GM18502 (cell line): ENCODE results near the gene TRIP12.
"Not testable (repeated sequence)": the region's sequence is repeated elsewhere in the genome, so short reads cannot be mapped to it uniquely, and the experiment has no call there.

Experiments
- ATAC-seq: cut with Tn5 transposase; IDR thresholded peaks from one replicate; pipeline ENCODE4 v1.9.1; 2021; ENCODE audit warnings: mild to moderate bottlenecking; ENCODE audit not compliant: unreplicated experiment, poor library complexity

The TRIP12 gene

DNA sequence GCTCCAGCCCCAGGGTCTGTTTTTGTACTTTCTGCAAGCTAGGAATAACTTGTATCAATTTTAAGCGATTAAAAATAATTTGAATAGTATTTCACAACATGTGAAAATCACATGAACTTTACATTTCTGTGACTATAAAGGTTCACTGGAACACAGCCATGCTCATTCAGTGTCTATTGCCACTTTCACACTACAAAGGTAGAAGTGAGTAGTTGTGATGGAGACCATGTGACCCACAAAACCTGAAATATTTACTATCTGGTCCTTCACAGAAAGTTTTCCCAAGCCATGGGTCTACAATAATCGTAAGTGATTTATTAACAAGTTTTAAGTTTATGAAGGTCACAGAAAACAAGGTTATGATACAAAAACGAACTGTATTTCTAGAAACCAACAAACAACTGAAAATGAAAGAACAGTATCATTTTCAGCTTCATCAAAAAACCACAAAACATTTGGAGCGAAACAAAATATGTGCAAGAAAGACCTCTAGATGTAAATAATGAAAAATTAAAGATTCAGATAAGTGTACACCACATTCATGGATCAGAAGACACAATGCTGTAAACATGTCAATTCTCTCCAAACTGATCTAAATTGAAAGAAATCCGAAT is 138.6 kb downstream of the TRIP12 start:
- peak; percentile 64 for ATAC-seq

DNA sequence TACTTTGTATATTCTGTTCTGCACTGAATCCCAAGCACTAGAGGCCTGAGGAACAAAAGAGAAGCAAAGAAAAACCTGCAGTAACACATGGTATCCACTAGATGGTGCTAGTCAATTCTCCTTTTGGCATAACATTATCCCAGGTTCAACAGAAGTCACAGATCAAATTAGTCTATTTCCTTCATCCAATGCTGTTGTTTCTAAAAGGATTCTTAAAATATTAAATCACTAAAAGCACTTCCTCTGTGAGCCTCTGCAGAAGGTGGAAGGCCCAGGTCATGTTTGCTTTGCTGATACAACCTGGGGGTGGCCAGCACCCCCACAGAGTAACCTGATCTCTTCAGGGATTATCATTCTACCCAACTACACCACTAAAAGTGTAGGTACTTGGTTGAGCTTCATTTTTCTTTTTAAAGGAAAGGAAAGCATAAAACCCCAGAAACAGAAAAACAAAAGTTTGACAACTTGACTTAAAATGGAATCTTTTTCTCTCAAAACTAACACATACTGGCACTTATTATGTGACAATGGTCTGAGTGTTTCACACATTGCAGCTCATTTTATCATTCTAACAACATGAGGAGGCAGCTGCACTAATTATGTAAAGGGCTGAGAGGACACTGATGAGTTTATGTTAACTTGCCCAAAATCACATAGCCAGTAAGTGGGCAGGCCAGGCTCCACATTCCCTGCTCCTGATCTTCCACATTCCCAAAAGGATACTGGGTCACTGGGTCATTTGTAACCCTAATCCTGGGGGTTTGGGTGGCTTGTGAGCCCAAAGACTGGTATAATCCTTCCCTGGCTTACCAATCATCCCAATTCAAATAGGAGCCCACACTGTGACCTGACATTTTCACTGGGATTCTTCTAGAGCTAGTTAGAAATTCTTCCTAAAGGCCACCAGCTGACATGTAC is 140.7 kb downstream of the TRIP12 start:
- ATAC-seq = peak; percentile 54

DNA sequence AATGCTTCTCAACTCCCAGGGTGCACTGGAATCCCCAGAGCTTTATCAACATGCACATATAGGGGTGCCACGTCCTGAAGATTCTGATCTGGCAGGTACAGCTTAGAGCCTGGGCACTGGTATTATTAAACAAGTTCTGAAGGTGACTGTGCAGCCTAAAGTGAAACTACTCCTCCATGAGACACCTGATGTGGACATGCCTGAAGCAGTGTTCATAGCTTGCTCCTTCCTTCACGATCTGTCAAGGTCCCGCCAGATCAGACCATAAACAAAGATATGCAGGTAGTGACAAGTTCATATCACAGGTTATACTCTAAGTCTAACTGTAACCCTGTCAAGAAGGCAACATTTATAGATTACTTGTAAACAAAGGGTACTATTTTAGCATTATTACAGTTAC is 142.2 kb downstream of the TRIP12 start:
- no peak for ATAC-seq

DNA sequence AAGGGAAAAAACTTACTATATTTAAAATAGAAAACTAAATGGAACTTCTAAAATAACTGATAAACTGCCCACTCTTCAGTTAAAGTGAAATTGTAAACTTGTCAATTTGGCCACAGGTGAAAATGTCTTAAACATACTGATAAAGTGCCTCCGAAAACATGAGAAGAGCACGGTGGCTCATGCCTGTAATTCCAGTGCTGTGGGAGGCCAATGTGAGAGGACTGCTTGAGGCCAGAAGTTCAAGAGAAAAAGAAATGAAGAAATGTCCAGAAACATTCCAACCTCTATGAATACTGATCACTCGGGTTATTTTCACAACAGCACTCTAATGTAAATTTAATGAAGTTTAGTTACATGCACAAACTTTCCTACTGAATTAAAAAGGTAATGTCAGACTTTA is 144.1 kb downstream of the TRIP12 start:
- no peak for ATAC-seq

DNA sequence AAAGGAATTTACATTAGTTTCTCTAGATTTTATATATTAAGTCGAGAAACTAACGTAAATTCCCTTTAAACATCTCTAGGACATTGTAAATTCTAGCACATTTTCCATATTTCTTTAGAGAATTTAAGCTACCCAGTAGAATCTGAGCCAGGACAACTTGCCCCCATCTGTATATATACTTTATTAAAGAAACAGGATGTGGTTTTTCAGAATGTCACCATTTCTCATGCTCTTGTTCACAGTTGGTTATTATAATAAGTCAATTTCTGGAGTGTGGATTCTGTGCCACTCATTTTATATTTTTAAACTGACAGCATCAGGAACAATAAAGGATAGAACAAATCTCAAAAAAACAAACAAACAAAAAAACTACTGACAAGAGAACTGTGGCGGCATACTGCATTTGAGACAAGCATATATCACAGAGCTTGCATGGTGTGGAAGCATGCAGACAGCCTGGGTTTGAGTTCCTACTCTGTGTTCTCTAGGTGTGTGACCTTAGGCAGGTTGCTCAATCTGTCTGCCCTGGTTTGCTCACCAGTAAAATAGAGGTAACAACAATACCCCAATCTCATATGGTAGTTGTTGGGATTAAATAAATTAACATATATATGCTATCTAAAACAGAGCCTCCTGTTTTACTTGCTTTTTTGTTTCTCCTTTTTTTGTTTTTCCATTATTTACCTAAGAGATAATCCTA is 146.0 kb downstream of the TRIP12 start:
- peak; percentile 59 for ATAC-seq

DNA sequence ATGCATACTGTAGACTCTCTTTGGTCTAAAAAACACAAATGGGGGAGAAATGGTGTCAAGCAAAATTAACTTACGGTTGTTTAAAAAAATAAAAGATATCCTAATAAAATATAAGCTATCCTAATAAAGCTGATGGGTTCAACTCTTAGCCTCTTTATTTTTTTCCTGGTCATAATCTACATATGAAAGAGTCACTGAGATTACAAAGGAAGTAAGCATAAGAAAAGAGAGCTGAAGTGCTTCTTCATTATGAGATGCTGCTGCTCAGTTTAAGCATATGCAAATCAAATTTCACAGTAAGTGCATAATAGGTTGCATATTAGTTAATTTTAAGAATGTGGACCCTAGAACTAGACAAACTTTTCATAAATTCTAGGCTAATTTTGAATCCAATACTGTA is 147.6 kb downstream of the TRIP12 start:
- no peak for ATAC-seq

DNA sequence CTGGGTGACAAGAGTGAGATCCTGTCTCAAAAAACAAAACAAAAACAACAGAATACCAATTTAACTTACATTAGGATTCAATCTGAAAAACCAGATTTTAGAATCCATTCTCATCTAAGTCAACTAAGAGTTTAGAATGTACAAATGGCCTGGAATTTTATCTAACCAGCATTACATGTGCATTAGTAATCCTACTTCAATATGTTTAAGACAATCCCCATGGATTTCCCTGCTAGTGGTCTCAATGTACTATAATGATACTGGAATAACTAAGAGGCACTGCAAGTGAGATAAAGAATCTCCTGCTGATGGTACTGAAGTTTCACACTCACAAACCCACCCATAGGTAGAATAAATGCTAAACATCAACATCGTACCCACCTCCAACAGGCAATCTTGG is 153.6 kb downstream of the TRIP12 start:
- ATAC-seq = no peak

DNA sequence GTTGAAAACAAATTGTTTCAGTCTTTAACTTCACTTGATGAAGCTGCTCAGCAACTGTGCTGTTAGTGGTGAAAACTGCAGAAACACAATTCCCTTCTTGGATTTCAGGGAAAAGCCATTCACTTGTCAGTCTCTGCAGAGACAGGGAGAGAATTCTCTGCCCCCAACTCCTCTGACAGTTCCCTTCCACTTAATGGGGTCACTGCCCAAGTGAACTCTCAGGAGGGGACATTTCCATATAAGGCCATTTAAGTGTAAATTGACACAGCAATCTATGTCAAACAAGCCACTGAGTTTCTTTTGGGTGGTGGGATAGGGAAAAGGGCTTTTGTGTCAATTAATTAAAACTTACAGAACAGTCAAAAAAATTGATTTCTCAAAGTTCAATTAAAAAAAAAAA is 156.1 kb downstream of the TRIP12 start:
- ATAC-seq = no peak

DNA sequence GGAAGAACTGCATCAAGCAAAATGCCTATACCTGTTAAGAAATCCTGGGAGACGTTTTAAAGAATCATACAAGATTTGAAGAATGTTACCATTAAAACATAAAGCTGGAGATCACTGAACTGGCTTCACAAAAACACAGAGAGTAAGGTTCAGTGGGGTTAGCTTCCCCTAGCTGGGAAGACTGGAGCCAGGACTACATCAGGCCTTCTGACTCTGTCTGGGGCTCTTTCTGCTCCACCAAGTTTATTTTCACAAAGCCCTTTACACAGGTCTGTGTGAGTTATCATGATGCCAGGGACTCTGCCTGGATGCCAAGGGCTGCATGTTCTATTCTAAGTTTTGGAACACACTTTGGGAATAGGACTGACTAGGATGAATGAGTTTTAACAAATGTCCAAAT is 160.1 kb downstream of the TRIP12 start:
- ATAC-seq = no peak

DNA sequence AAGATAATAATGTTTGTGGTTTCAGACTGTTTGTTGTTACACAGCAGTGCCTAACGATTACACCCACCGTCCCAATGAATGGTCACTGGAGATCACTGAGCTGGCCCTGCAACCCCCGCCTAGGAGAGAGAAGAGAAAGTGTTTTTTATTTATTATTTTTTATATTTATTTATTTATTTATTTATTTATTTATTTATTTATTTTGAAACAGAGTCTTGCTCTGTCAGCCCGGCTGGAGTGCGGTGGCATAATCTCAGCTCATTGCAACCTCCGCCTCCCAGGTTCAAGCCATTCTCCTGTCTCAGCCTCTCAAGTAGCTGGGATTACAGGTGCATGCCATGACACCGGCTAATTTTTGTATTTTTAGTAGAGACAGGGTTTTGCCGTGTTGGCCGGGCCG is 164.3 kb downstream of the TRIP12 start:
- not testable (repeated sequence) for ATAC-seq

DNA sequence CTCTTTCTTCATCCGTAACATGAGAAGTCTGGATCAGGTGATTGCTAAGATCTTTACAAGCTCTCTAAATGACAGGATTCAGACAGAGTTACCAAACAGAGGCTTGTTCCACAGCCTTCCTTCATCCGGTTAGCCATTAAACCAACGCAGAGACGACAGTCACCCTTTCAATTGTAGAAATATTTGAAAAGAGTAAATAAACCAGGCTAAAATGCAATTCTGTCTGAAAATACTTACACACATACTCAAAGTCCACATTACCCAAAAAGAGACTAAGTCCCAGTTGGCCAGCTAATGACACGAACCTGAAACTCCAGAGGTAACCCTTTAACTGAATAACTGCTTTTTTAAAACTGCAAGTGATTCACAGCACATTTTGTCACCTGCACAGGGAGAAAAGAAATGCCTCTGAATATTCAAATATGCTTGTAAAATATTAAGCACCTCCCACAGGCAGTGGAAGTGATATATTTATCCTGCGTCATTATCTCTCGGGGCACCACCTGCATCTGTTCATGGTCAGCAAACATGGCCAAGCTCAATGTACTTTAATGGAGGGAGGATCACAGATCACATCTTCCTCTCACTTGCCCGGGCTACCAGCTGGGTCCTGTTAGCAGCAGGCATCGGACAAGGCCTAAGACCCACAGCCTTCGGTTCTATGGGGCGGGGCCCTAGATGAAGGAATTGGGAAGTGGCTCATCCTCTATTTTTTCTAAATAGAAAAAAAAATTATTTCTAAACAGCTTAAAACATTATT is 168.7 kb downstream of the TRIP12 start:
- no peak for ATAC-seq

DNA sequence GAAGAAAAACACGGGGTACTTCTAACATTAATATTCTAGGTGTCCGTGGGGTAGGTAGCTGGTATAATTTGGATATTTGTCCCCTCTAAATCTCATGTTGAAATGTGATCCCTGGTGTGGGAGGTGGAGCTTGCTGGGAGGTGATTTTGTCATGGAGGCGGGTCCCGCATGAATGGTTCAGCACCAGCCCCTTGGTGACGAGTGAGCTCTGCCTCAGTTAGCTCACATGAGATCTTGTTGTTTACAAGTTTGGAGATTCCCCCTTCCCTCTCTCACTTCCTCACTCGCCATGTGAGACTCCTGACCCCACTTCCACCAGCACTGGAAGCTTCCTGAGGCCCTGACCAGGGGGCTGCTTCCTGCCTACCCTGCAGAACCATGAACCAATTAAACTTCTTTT is 172.0 kb downstream of the TRIP12 start:
- no peak for ATAC-seq

DNA sequence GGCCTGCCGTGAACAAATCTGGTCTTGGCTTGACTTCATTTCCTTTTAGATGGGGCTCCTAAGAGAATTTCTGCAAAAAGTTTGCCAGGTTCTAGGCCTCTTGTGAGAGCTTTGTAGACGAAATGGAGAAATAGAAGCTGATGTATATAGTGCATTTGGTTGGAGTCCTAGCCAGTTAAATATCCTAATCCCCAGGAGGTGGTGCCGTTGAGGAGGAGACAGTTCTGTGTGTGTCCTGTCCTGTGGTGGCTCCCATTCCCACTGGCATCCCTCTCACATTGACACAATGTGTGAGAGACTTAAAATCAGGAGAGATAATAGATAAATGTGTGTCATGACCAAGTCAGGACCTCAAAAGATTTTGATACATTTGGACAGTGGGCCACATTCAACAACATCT is 172.9 kb downstream of the TRIP12 start:
- no peak for ATAC-seq

DNA sequence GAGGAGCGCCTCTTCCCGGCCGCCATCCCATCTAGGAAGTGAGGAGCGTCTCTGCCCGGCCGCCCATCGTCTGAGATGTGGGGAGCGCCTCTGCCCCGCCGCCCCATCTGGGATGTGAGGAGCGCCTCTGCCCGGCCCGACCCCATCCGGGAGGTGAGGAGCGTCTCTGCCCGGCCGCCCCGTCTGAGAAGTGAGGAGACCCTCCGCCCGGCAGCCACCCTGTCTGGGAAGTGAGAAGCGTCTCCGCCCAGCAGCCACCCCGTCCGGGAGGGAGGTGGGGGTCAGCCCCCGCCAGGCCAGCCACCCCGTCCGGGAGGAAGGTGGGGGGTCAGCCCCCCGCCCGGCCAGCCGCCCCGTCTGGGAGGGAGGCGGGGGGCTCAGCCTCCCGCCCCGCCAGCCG is 179.1 kb downstream of the TRIP12 start:
- not testable (repeated sequence) for ATAC-seq

DNA sequence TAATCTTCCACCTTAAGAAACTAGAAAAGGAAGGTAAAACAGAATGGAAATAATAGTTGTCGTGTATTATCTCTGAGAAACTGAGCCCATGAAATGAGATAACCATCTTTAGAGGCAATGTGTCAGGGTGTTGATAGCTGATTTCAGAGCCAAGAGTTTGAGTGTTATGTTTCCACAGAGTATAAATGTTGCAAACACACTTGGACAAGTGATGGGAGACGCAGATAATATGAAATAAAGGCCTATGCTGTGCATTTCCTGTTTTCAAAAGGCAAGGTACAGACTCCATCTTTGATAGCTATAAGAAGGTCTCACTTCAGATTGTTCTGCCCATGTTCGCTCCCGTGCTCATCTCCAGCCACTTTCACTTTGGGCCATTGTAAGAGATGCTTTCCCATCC is 181.5 kb downstream of the TRIP12 start:
- no peak for ATAC-seq

DNA sequence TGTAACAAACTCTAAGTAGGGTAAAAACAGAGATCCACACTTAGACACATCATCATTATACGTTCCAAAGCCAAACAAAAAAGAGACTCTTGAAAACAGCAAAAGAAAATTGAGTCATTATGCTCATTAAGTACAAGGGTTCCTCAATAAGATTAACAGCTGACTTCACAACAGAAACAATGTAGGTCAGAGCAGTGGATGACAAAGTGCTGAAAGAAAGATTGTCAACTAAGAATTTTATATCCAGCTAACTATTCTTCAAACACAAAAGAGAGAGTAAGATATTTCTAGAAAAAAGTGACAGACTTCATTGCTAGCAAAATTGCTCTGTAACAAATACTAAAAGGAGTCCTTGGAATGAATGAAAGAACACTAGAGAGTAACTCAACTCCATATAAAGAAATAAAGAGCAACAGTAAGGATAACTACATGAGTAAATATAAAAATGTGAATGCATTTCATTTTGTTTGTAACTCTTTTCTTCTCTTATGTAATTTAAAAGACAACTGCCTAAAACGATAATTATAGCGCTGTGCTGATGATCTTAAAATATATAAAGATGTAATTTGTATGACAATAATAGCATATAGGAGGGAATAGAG is 183.7 kb downstream of the TRIP12 start:
- ATAC-seq = no peak

DNA sequence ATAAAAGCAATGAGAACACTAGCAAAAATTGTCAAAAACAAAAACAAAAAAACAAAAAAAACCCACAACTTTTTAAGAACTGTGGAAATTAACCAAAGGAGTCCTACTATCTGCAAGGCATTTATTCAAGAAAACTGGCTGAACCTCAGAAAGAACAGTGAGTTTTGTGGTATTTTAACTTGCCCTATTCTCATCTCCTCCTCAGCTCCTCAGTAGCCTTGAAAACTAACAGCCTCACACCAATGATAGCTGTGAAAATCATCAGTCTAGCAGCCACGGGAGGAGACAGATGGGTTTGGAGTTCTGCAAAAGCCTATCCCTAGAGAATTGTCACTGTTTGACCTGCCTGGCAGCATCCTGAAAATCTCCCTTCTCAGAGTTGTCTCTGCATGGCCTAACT is 187.4 kb downstream of the TRIP12 start:
- no peak for ATAC-seq

DNA sequence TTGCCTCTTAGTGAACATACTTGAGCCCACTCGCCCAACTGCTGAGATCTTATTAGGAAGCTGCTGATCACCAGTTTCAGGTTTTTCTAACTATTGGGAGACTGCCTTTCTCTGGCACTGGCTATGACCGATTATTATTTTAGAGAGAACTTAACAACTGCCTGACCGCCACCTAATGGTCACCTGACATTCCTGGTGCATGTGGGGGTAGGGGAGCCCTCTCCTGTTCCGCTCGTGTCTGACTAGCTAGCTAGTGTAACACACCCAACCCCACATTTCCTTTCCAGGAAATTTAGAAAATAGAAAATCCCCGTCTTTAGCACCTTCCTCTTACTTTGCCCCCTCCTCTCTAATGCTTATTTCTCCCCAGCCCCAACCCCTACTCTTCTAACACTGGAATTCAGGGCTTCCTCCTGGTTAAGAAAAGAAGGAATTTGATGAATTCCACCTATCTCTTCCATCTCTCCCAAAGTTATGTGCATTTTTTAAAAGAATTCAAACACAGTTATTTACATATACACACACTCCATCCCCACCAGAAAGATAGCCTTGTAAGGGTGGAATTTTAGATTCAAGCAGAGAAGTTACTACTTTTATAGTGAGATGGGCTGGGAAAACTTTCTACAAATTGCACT is 188.1 kb downstream of the TRIP12 start:
- ATAC-seq = no peak

DNA sequence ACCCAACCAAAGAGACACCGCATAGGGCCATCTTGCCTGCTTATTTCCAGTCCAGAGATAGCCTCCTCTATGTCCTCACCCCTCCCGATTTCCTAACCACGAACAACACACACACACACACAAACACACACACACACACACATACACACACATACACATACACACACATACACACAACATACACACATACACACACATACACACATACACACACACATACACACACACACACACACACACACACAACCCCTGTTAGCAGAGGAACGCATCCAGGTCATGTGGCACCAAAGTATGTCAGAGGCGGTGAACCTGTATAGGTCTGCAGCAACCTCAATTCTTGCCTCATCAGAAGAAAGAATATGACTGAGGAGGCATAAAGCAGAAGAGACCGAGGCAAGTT is 188.9 kb downstream of the TRIP12 start:
- no peak for ATAC-seq

DNA sequence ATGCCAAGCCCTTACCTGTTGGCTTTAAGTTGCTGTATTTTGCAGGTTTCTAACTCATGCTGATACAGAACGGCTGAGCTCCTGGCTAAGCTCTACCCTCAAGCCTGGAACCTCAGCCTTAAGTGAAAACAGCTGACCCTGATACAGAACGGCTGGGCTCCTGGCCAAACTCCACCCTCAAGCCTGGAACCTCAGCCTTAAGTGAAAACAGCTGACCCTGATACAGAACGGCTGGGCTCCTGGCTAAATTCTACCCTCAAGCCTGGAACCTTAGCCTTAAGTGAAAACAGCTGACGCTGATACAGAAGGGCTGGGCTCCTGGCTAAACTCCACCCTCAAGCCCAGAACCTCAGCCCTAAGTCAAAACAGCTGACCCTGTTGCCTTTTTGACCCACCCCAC is 189.9 kb downstream of the TRIP12 start:
- ATAC-seq = no peak
